Heart left ventricle (tissue), 16 donors: ENCODE results near the gene L3MBTL3. TPM values are rescaled to one million over a fixed set of nuclear protein-coding genes. Genes with fewer than 3 reads are reported as not detected.

Experiments
- ATAC-seq, 4 donors: fragments of 200-7000 bp; cut with Tn5 transposase; one replicate each; pipeline ENCODE4 v1.9.1; 2020 to 2022; ENCODE audit warnings: moderate library complexity in 4 of 4, mild to moderate bottlenecking in 3 of 4, moderate number of reproducible peaks in 1 of 4
- DNase-seq, 5 donors: peaks; one replicate each; pipeline ENCODE4 v3.0.0-alpha.2; 2020
- H3K27ac ChIP-seq, 12 donors: fragments of 200-600 bp; sonication (generic) in 4 of 12; one replicate each; pipeline versions ENCODE4 v1.5.0 to v1.8.0; 2016 to 2022; ENCODE audit warnings: mild to moderate bottlenecking in 2 of 12
- H3K27me3 ChIP-seq, 9 donors: fragments of 200-600 bp; sonication (generic) in 2 of 9; one replicate each; pipeline versions ENCODE4 v1.5.1 to v1.8.0; 2016 to 2022; ENCODE audit warnings: mild to moderate bottlenecking in 3 of 9
- H3K36me3 ChIP-seq, 9 donors: fragments of 200-600 bp; sonication (generic) in 2 of 9; one replicate each; pipeline versions ENCODE4 v1.5.0 to v1.8.0; 2018 to 2022; ENCODE audit warnings: mild to moderate bottlenecking in 2 of 9
- H3K4me1 ChIP-seq, 12 donors: fragments of 200-600 bp; sonication (generic) in 4 of 12; one replicate each; pipeline versions ENCODE4 v1.5.0 to v1.8.0; 2016 to 2022; ENCODE audit warnings: mild to moderate bottlenecking in 3 of 12
- H3K4me3 ChIP-seq, 12 donors: fragments of 200-600 bp; sonication (generic) in 4 of 12; one replicate each; pipeline versions ENCODE4 v1.5.0 to v1.8.0; 2017 to 2022; ENCODE audit warnings: mild to moderate bottlenecking in 9 of 12, moderate library complexity in 4 of 12
- H3K9me3 ChIP-seq, 12 donors: fragments of 200-600 bp; sonication (generic) in 4 of 12; one replicate each; pipeline versions ENCODE4 v1.5.0 to v1.8.0; 2016 to 2022; ENCODE audit warnings: mild to moderate bottlenecking in 1 of 12
- CTCF ChIP-seq, 12 donors: fragments of 200-600 bp; sonication (generic) in 4 of 12; IDR thresholded peaks; one replicate each; pipeline versions ENCODE4 v1.5.0 to v1.8.0; 2018 to 2022; ENCODE audit warnings: antibody characterized with exemption in 12 of 12, mild to moderate bottlenecking in 5 of 12
- POLR2A ChIP-seq, 2 donors: fragments of 450-650 bp; IDR thresholded peaks; one replicate each; pipeline ENCODE4 v1.6.1; 2017; ENCODE audit warnings: antibody characterized with exemption in 2 of 2, mild to moderate bottlenecking in 2 of 2, moderate library complexity in 2 of 2
- WGBS, 4 donors: extraction: QIAGEN DNeasy Blood & Tissue Kit in 2 of 4; methylation state at CpG; one replicate each; pipeline versions ENCODE4 v1.1.5 to v1.1.7; 2013 to 2018; 5-methylcytosine and 5-hydroxymethylcytosine counted together
- intact Hi-C, 10 donors: fragments of 100-400 bp; cut with DNase I; formaldehyde crosslinking; loops; one replicate each; pipeline versions ENCODE4 v1.11.1 to v1.14.2; 2022
- polyA plus RNA-seq, 2 donors: library from polyadenylated mRNA; stranded (reverse); fragments of 200-250 nt; gene quantifications; one replicate each; pipeline ENCODE4 v1.2.3, GENCODE V29; 2013
- total RNA-seq, 9 donors: library from RNA; depleted of rRNA in 2 of 9; stranded (reverse); fragments of >200 nt in 2 of 9; fragmentation: NEBNext Ultra II Directional in 3 of 9; extraction: Animal tissue kit (Norgen Biotek cat#: 25700) in 3 of 9; gene quantifications; one replicate each; pipeline versions ENCODE4 v1.1.0 to v1.2.4, GENCODE V29; 2016 to 2023
- donor health status: ischemic (EF 13 %, LVEDD 7.1; RV severe dilation, severe dysfunction).
- donor health status: healthy with polysubstance abuse.
- donor health status: DM: no; HTN: yes; CAD: no.
- donor health status: DM: no; HTN: no; CAD: no.
- donor health status: ischemic (EF 25% LVEDD 6.9; RV normal size, moderate dysfunction).
- donor health status: ischemic (EF 25% LVEDD 5.7; RV mildly dilated, moderate dysfunction).
- donor health status: healthy.
- donor health status: DM: yes; HTN: yes; CAD: no.
- donor health status: ischemic (EF 35%, LVEDD 5.7; RV mildly dilated, moderate dysfunction).
- donor health status: nonischemic (EF 11% LVEDD 7.7; RV severe dilation, severe dysfunction).
- donor health status: DM: yes; HTN: yes; CAD: no.
- donor health status: PGD.
- donor health status: ischemic (EF 29% LVEDD 5.4; RV normal size, mild dysfunction).
- donor health status: nonischemic (EF 23%, LVEDD 6.1; RV moderate dilation, normal function).

L3MBTL3 gene
- total and polyA plus RNA-seq, 11 donors, result 0.53 to 4.9 (median 2.0) TPM

GRCh38 chr6:130128326-130128725, 109.9 kb downstream of the L3MBTL3 start:
- Histone ChIP-seq H3K27ac (no peak overlapping the region), H3K4me1 (no peaks in the 10 kb centered on the region), H3K9me3 (no peaks in the 10 kb centered on the region), H3K4me3 (no peak overlapping the region), H3K27me3 (no peaks in the 10 kb centered on the region), H3K36me3 (no peaks in the 10 kb centered on the region)
- DNase-seq (no peak), ATAC-seq (no peak)
- intact Hi-C loops, result no loop called here
- TF ChIP-seq CTCF (IDR thresholded peaks at IDR 0.05), result no peak
- no peak for TF ChIP-seq POLR2A (IDR thresholded peaks at IDR 0.05)
- WGBS, 4 donors, result 84 to 90% (median 88%) methylated on average over 5 of the region's 5 CpGs

DNA sequence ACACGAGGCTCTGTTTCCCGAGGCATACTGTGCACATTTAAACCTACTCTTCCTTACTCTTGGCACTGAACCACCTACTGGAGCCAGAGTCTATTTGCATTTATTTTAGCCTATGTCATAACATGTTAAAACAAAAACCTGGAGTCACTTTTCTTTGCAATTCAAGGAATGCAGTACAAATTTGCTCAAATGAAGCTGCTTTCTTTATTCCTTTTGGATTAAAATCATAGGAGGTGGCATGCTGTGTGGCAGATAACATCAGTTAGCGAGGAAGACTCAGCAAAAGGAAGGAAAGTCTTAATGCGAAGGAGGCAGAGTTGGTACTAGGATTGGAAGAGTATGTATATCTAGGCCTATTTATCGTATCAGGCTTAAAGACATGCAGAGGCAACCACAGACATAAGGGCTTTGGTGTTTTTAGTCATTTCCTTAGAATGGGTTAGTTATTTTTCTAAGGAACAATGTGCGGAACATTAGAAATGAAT, 111.4 kb downstream of the L3MBTL3 start:
- ATAC-seq (no peak), DNase-seq (no peak)
- H3K36me3 ChIP-seq, result peaks cover 0 to 6% (median 0%) of the 10 kb centered on the region in 9 donors
- no peak overlapping the region for H3K27ac ChIP-seq
- H3K27me3 ChIP-seq, result no peaks in the 10 kb centered on the region
- TF ChIP-seq CTCF (IDR thresholded peaks at IDR 0.05) (no peak), POLR2A (IDR thresholded peaks at IDR 0.05) (no peak)
- H3K4me1 ChIP-seq, result peaks cover 0 to 9% (median 0%) of the 10 kb centered on the region in 12 donors
- 93 to 95% (median 94%) methylated on average over 6 of the region's 6 CpGs for WGBS, 4 donors
- no peak overlapping the region for H3K4me3 ChIP-seq
- intact Hi-C loops, result no loop called here
- H3K9me3 ChIP-seq, result no peaks in the 10 kb centered on the region

DNA sequence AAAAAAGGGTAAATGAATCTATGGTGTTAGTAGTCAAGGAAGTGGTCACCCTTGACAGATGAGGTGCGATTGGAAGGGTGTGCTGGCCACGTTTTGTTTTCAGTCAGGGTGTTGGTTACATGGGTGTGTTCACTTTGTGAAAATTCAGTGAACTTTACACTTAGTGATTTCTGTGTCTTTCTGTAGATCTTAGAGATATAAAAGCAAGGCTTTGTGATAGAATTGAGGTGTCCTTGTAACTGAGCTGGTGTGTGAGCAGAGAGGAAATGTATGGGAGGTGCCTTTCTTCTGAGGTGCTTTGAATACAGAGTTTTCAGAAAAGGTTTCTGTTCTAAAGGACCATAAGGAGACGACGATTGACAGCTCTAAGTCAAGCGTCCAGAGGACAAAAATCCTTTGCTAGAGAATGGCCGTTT, 113.9 kb downstream of the L3MBTL3 start:
- peaks cover 0 to 9% (median 0%) of the 10 kb centered on the region in 12 donors for H3K4me1 ChIP-seq
- WGBS, 4 donors, result 72 to 82% (median 76%) methylated on average over 6 of the region's 6 CpGs
- no peak for TF ChIP-seq POLR2A (IDR thresholded peaks at IDR 0.05)
- TF ChIP-seq CTCF (IDR thresholded peaks at IDR 0.05), result no peak
- intact Hi-C loops, result no loop called here
- no peak for ATAC-seq
- no peak overlapping the region for H3K4me3 ChIP-seq
- DNase-seq, result no peak
- H3K27me3 ChIP-seq, result no peaks in the 10 kb centered on the region
- H3K27ac ChIP-seq, result peak overlapping the region in 1 of 12 donors; percentile 77
- peaks cover 0 to 12% (median 0%) of the 10 kb centered on the region in 9 donors for H3K36me3 ChIP-seq
- no peaks in the 10 kb centered on the region for H3K9me3 ChIP-seq

DNA sequence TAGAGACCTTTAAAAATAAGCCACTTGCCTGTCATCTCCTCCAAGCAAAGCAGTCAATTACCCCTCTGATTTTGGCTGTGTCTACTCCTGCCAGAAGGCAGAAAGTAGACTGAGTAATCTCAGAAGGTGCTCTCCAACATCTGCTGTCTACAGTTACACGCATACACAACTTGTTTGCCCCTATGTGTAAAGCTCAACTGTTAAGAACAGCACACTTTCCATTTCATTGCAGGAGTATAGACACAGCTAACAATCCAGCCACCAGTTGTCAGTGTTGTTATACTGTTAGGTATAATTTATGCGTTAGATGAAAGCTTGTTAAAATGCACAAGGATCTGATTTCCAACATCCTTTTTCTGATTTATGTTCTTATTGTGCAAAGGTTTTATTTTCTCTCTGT, 116.2 kb downstream of the L3MBTL3 start:
- ATAC-seq (no peak), DNase-seq (no peak)
- no peak overlapping the region for H3K4me3 ChIP-seq
- no peaks in the 10 kb centered on the region for H3K9me3 ChIP-seq
- H3K27ac ChIP-seq, result no peak overlapping the region
- H3K36me3 ChIP-seq, result peaks cover 0 to 15% (median 1%) of the 10 kb centered on the region in 9 donors
- H3K27me3 ChIP-seq, result no peaks in the 10 kb centered on the region
- H3K4me1 ChIP-seq, result peaks cover 0 to 9% (median 0%) of the 10 kb centered on the region in 12 donors
- 62 to 84% (median 81%) methylated on average over 2 of the region's 2 CpGs for WGBS, 4 donors
- intact Hi-C loops, result no loop called here
- TF ChIP-seq POLR2A (IDR thresholded peaks at IDR 0.05) (no peak), CTCF (IDR thresholded peaks at IDR 0.05) (no peak)
